CD4-positive, alpha-beta memory T cell (primary cell): ENCODE data around the gene JCHAIN. TPM values are rescaled to one million over a fixed set of nuclear protein-coding genes. Genes with fewer than 3 reads are reported as not detected.
A peak's percentile ranks its signal among the peaks of the same experiment; 100 is the strongest.
"Not testable (repeated sequence)": the region's sequence is repeated elsewhere in the genome, so short reads cannot be mapped to it uniquely, and the experiment has no call there.

Experiments used
- CTCF ChIA-PET: fragments of 350-600 bp; sonication (Branson Sonifier 250); formaldehyde crosslinking; loops from one replicate; lab custom pipeline; 2021; ENCODE audit warnings: inconsistent platforms; ENCODE audit not compliant: partially characterized antibody; lab: Charles Lee
- POLR2A ChIA-PET: fragments of 350-600 bp; sonication (Branson Sonifier 250); formaldehyde crosslinking; loops from one replicate; lab custom pipeline; 2021; ENCODE audit not compliant: partially characterized antibody; lab: Charles Lee
- DNase-seq, 5 donors: peaks; one replicate each; pipeline versions ENCODE4 v3.0.0 to v3.0.0-alpha.2; 2020 to 2022; ENCODE audit warnings: mixed read lengths in 1 of 5
- H3K27ac ChIP-seq: one replicate; pipeline ENCODE4 v1.7.0; 2013; ENCODE audit warnings: low read depth, low read length
- H3K27me3 ChIP-seq: 2 replicates; pipeline ENCODE4 v1.7.0; 2013; ENCODE audit warnings: mild to moderate bottlenecking, low read length, moderate library complexity; ENCODE audit not compliant: insufficient read depth
- H3K36me3 ChIP-seq: 2 replicates; pipeline ENCODE4 v1.7.0; 2013; ENCODE audit warnings: mild to moderate bottlenecking, low read length, moderate library complexity; ENCODE audit not compliant: insufficient read depth
- H3K4me1 ChIP-seq: 2 replicates; pipeline ENCODE4 v1.7.0; 2013; ENCODE audit warnings: mild to moderate bottlenecking, low read length, moderate library complexity; ENCODE audit not compliant: insufficient read depth
- H3K4me3 ChIP-seq, 2 donors: one replicate each; pipeline ENCODE4 v1.7.0; 2013; ENCODE audit warnings: low read length in 2 of 2, mild to moderate bottlenecking in 1 of 2
- H3K9me3 ChIP-seq, 2 donors: one replicate each; pipeline ENCODE4 v1.7.0; 2013; ENCODE audit warnings: low read length in 2 of 2, control low read depth in 1 of 2; ENCODE audit not compliant: control insufficient read depth in 1 of 2
- H3K27ac Mint-ChIP-seq, 7 donors: one replicate each; pipeline ENCODE4 v1.8.0; 2020 to 2021; ENCODE audit warnings: mixed read lengths in 7 of 7, mild to moderate bottlenecking in 6 of 7, inconsistent platforms in 3 of 7, moderate library complexity in 3 of 7
- H3K27me3 Mint-ChIP-seq, 2 donors: one replicate each; pipeline ENCODE4 v1.8.0; 2020 to 2021; ENCODE audit warnings: mixed read lengths in 2 of 2
- H3K36me3 Mint-ChIP-seq, 2 donors: one replicate each; pipeline ENCODE4 v1.8.0; 2020 to 2021; ENCODE audit warnings: mixed read lengths in 2 of 2, inconsistent platforms in 1 of 2, mild to moderate bottlenecking in 1 of 2
- H3K4me1 Mint-ChIP-seq, 4 donors: one replicate each; pipeline ENCODE4 v1.8.0; 2020 to 2021; ENCODE audit warnings: mixed read lengths in 4 of 4, mild to moderate bottlenecking in 1 of 4
- H3K4me3 Mint-ChIP-seq, 8 donors: one replicate each; pipeline ENCODE4 v1.8.0; 2020 to 2021; ENCODE audit warnings: mixed read lengths in 8 of 8, mild to moderate bottlenecking in 7 of 8, moderate library complexity in 6 of 8, inconsistent platforms in 3 of 8
- H3K9me3 Mint-ChIP-seq, 8 donors: one replicate each; pipeline ENCODE4 v1.8.0; 2020 to 2021; ENCODE audit warnings: mixed read lengths in 8 of 8, mild to moderate bottlenecking in 5 of 8, inconsistent platforms in 3 of 8, moderate library complexity in 1 of 8
- intact Hi-C: fragments of 100-400 bp; cut with micrococcal nuclease; formaldehyde crosslinking; loops from one replicate; pipeline ENCODE4 v1.15.1; 2023
- polyA plus RNA-seq, 2 donors: library from polyadenylated mRNA; unstranded; fragments of 300-500 nt; fragmentation: Illumina TruSeq; gene quantifications; one replicate each; pipeline ENCODE4 v1.2.3, GENCODE V29; 2021
- total RNA-seq, 2 experiments: library from RNA; stranded (reverse); gene quantifications; one replicate each; pipeline ENCODE4 v1.2.3, GENCODE V29; 2021

The JCHAIN gene
- total and polyA plus RNA-seq, 4 experiments from 2014 or later, result 1.3 to 51.8 TPM; not detected in 2

GRCh38 chr4:70670332-70671014 lies 4.2 kb upstream of the JCHAIN start:
- H3K36me3 Mint-ChIP-seq, result no peaks in the 10 kb centered on the region
- ChIA-PET POLR2A (no interaction called here), CTCF (interaction anchor here (1.1 kb wide), 1 partner anchor 11 kb away, joined by 3 read pairs; no protein-coding TSS in a partner anchor)
- no peaks in the 10 kb centered on the region for H3K27me3 ChIP-seq
- no peaks in the 10 kb centered on the region for H3K4me1 ChIP-seq
- H3K9me3 Mint-ChIP-seq, result peaks cover 0 to 3% (median 0%) of the 10 kb centered on the region in 8 donors
- no peak overlapping the region for H3K4me3 Mint-ChIP-seq
- no peak overlapping the region for H3K27ac ChIP-seq
- H3K4me3 ChIP-seq, result no peak overlapping the region
- H3K9me3 ChIP-seq, result no peaks in the 10 kb centered on the region
- peaks cover 6 to 11% of the 10 kb centered on the region in 2 donors for H3K27me3 Mint-ChIP-seq
- DNase-seq, result no peak
- H3K4me1 Mint-ChIP-seq, result no peaks in the 10 kb centered on the region
- H3K27ac Mint-ChIP-seq, result no peak overlapping the region
- intact Hi-C loops, result no loop called here
- no peaks in the 10 kb centered on the region for H3K36me3 ChIP-seq

- H3K27me3 ChIP-seq, result no peaks in the 10 kb centered on the region
- intact Hi-C loops, result no loop called here
- no peak overlapping the region for H3K4me3 Mint-ChIP-seq
- DNase-seq, result no peak
- no peak overlapping the region for H3K27ac ChIP-seq
- H3K4me1 Mint-ChIP-seq, result no peaks in the 10 kb centered on the region
- no peak overlapping the region for H3K27ac Mint-ChIP-seq
- peaks cover 0 to 3% (median 0%) of the 10 kb centered on the region in 8 donors for H3K9me3 Mint-ChIP-seq
- H3K4me3 ChIP-seq, result no peak overlapping the region
- H3K36me3 ChIP-seq, result no peaks in the 10 kb centered on the region
- CTCF ChIA-PET, result no interaction called here
- no peaks in the 10 kb centered on the region for H3K4me1 ChIP-seq
- POLR2A ChIA-PET, result no interaction called here
- H3K27me3 Mint-ChIP-seq, result peaks cover 3 to 9% of the 10 kb centered on the region in 2 donors
- no peaks in the 10 kb centered on the region for H3K36me3 Mint-ChIP-seq
- no peaks in the 10 kb centered on the region for H3K9me3 ChIP-seq
Measured at GRCh38 chr4:70667740-70668535, 1.6 kb upstream of the JCHAIN start.

GRCh38 chr4:70661309-70661922 lies 4.9 kb downstream of the JCHAIN start:
- POLR2A ChIA-PET, H3K4me1 ChIP-seq, H3K36me3 Mint-ChIP-seq, DNase-seq, H3K27me3 Mint-ChIP-seq, H3K4me1 Mint-ChIP-seq, H3K27me3 ChIP-seq, H3K4me3 ChIP-seq, H3K27ac ChIP-seq, H3K9me3 ChIP-seq, intact Hi-C loops, H3K36me3 ChIP-seq, H3K4me3 Mint-ChIP-seq, H3K9me3 Mint-ChIP-seq: not testable (repeated sequence)
- H3K27ac Mint-ChIP-seq, result peak overlapping the region in 1 of 7 donors; percentile 33
- CTCF ChIA-PET, result interaction anchor here (1.5 kb wide), 1 partner anchor 9 kb away, joined by 5 read pairs; no protein-coding TSS in a partner anchor

GRCh38 chr4:70660106-70660505 lies 6.2 kb downstream of the JCHAIN start:
- no peaks in the 10 kb centered on the region for H3K36me3 Mint-ChIP-seq
- no peaks in the 10 kb centered on the region for H3K27me3 ChIP-seq
- peaks cover 4 to 5% of the 10 kb centered on the region in 2 donors for H3K27me3 Mint-ChIP-seq
- peaks cover 0 to 3% (median 0%) of the 10 kb centered on the region in 4 donors for H3K4me1 Mint-ChIP-seq
- no peak overlapping the region for H3K4me3 ChIP-seq
- ChIA-PET CTCF (interaction anchor here (1.5 kb wide), 1 partner anchor 8 kb away, joined by 5 read pairs; no protein-coding TSS in a partner anchor), POLR2A (no interaction called here)
- no peak for DNase-seq
- H3K9me3 ChIP-seq, result no peaks in the 10 kb centered on the region
- intact Hi-C loops, result no loop called here
- no peak overlapping the region for H3K27ac ChIP-seq
- H3K4me3 Mint-ChIP-seq, result no peak overlapping the region
- no peaks in the 10 kb centered on the region for H3K9me3 Mint-ChIP-seq
- H3K4me1 ChIP-seq, result no peaks in the 10 kb centered on the region
- peak overlapping the region in 1 of 7 donors; percentile 42 for H3K27ac Mint-ChIP-seq
- H3K36me3 ChIP-seq, result no peaks in the 10 kb centered on the region

GRCh38 chr4:70658418-70658817 lies 7.9 kb downstream of the JCHAIN start:
- Mint-ChIP-seq H3K27me3 (peaks cover 4 to 5% of the 10 kb centered on the region in 2 donors), H3K27ac (no peak overlapping the region), H3K4me3 (no peak overlapping the region), H3K36me3 (no peaks in the 10 kb centered on the region), H3K9me3 (no peaks in the 10 kb centered on the region), H3K4me1 (peaks cover 0 to 3% (median 0%) of the 10 kb centered on the region in 4 donors)
- no peaks in the 10 kb centered on the region for H3K9me3 ChIP-seq
- H3K4me1 ChIP-seq, result no peaks in the 10 kb centered on the region
- ChIA-PET CTCF (no interaction called here), POLR2A (no interaction called here)
- H3K27ac ChIP-seq, result no peak overlapping the region
- intact Hi-C loops, result no loop called here
- H3K27me3 ChIP-seq, result peaks cover 2% of the 10 kb centered on the region
- H3K36me3 ChIP-seq, result no peaks in the 10 kb centered on the region
- DNase-seq, result no peak
- H3K4me3 ChIP-seq, result no peak overlapping the region

- Mint-ChIP-seq H3K4me1 (peaks cover 0 to 3% (median 0%) of the 10 kb centered on the region in 4 donors), H3K36me3 (no peaks in the 10 kb centered on the region)
- intact Hi-C loops, result no loop called here
Measured at GRCh38 chr4:70657326-70657725, 9.0 kb downstream of the JCHAIN start.

GRCh38 chr4:70654605-70655011 lies 11.7 kb downstream of the JCHAIN start:
- intact Hi-C loops, result no loop called here
- H3K36me3 ChIP-seq, result no peaks in the 10 kb centered on the region
- Mint-ChIP-seq H3K27ac (no peak overlapping the region), H3K27me3 (peaks cover 6 to 10% of the 10 kb centered on the region in 2 donors), H3K4me3 (no peak overlapping the region), H3K36me3 (no peaks in the 10 kb centered on the region), H3K9me3 (no peaks in the 10 kb centered on the region), H3K4me1 (peaks cover 0 to 4% (median 3%) of the 10 kb centered on the region in 4 donors)
- H3K9me3 ChIP-seq, result no peaks in the 10 kb centered on the region
- ChIA-PET CTCF (no interaction called here), POLR2A (no interaction called here)
- H3K4me3 ChIP-seq, result no peak overlapping the region
- no peaks in the 10 kb centered on the region for H3K4me1 ChIP-seq
- no peak overlapping the region for H3K27ac ChIP-seq
- DNase-seq, result no peak
- H3K27me3 ChIP-seq, result peaks cover 7% of the 10 kb centered on the region

More at GRCh38 chr4:70657326-70657725, 9.0 kb downstream of the JCHAIN start:
- H3K27me3 ChIP-seq, result peaks cover 7% of the 10 kb centered on the region
- DNase-seq, result no peak
- H3K4me1 ChIP-seq, result no peaks in the 10 kb centered on the region
- POLR2A ChIA-PET, result no interaction called here
- H3K9me3 Mint-ChIP-seq, result no peaks in the 10 kb centered on the region
- H3K27ac Mint-ChIP-seq, result no peak overlapping the region
- H3K4me3 ChIP-seq, result no peak overlapping the region
- no peak overlapping the region for H3K27ac ChIP-seq
- peaks cover 4 to 8% of the 10 kb centered on the region in 2 donors for H3K27me3 Mint-ChIP-seq
- H3K4me3 Mint-ChIP-seq, result no peak overlapping the region
- CTCF ChIA-PET, result no interaction called here
- no peaks in the 10 kb centered on the region for H3K9me3 ChIP-seq
- H3K36me3 ChIP-seq, result no peaks in the 10 kb centered on the region
